Measurements from ENCODE around the gene ERCC4.

- no peak for TF ChIP-seq EZH2phosphoT487 (IDR thresholded peaks at IDR 0.05; ENCODE audit: insufficient read depth, low read depth)
- TF ChIP-seq EZH2 (IDR thresholded peaks at IDR 0.05; ENCODE audit: insufficient read depth, poor library complexity, severe bottlenecking) = no peak
Observed at GRCh38 chr16:13982451-13982850, 62.5 kb downstream of the ERCC4 start.
